GM12892 (cell line): ENCODE data around the gene EXOC6.

Experiments used
- POLR2A ChIP-seq: IDR thresholded peaks from 2 replicates; pipeline ENCODE4 v1.6.1; 2011; ENCODE audit warnings: low read depth, low read length, control low read depth
- POLR2AphosphoS5 ChIP-seq: IDR thresholded peaks from 2 replicates; pipeline ENCODE4 v1.6.1; 2011; ENCODE audit warnings: low read depth, low read length, control low read depth
- TAF1 ChIP-seq: IDR thresholded peaks from 2 replicates; pipeline ENCODE4 v1.6.1; 2011; ENCODE audit warnings: low read depth, mild to moderate bottlenecking, control low read depth, low read length, borderline replicate concordance

DNA sequence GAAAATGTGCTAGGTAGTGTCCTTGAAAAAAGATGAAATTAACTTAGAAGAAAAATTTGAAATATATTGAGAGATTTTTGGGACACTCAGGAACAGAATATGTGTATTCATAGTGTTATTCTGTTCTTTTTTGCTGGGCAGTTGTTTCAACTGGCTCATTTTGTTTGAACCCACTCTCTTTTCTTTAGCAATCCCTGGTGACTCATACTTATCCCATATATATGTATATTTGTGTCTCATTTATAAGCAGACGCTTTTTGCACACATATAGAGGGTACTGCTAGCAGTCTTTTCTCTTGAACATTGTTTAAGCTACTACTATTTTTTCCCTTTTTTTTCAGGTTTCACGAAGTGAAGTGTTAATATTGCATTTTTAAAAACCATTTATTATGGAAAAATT is 1.9 kb downstream of the EXOC6 start:
- TF ChIP-seq POLR2A (no peak), TAF1 (no peak), POLR2AphosphoS5 (no peak)
